HFF-Myc (cell line): ENCODE measurements around the gene PTPRN2.
A peak's percentile ranks its signal among the peaks of the same experiment; 100 is the strongest.

Experiments used
- DNase-seq: peaks from one replicate; pipeline ENCODE4 v3.0.0-alpha.2; 2011; ENCODE audit warnings: low read depth; ENCODE audit errors: extremely low read depth
- H3K4me3 ChIP-seq: replicated peaks from 2 replicates; pipeline ENCODE4 v1.5.1; 2011; ENCODE audit warnings: low read depth, mild to moderate bottlenecking, control low read depth, low read length
- TF ChIP-seq, protein P1 (sequence below): IDR thresholded peaks from 2 replicates; pipeline ENCODE4 v1.5.1; 2012; ENCODE audit warnings: mild to moderate bottlenecking, low read depth, low read length, control low read depth; ENCODE audit errors: missing control alignments

PTPRN2 gene

DNA sequence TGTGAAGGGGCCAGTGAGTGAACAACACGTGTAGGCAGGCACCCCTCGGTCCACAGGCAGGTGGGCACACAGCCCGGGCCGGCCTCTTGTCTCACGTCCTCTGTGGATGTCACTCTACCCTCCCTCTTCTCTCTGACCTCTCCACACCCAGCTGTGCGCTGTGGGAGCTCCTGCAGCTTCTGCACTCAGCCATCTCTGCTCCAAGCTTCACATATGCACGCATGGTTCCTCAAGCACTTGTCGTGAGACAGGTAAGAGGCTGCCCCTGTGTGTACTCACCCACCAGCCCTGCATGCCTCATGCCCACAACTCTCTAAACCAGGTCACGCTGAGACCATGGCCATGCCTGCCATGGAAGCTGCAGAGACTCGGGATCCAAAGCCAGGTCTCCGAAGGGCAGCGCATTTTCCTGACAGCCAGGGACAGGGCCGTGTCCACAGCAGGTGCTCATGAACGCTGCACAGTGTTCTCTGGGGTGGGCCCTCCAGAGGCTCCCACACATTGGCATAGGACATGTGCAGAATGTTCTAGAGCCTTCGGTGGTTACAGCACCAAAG, 477.5 kb downstream of the PTPRN2 start:
- TF ChIP-seq, protein P1, sequence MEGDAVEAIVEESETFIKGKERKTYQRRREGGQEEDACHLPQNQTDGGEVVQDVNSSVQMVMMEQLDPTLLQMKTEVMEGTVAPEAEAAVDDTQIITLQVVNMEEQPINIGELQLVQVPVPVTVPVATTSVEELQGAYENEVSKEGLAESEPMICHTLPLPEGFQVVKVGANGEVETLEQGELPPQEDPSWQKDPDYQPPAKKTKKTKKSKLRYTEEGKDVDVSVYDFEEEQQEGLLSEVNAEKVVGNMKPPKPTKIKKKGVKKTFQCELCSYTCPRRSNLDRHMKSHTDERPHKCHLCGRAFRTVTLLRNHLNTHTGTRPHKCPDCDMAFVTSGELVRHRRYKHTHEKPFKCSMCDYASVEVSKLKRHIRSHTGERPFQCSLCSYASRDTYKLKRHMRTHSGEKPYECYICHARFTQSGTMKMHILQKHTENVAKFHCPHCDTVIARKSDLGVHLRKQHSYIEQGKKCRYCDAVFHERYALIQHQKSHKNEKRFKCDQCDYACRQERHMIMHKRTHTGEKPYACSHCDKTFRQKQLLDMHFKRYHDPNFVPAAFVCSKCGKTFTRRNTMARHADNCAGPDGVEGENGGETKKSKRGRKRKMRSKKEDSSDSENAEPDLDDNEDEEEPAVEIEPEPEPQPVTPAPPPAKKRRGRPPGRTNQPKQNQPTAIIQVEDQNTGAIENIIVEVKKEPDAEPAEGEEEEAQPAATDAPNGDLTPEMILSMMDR: no peak
- no peak for DNase-seq
- H3K4me3 ChIP-seq: no peak overlapping the region

GRCh38 chr7:158109364-158110033, 478.1 kb downstream of the PTPRN2 start:
- DNase-seq: peak; percentile 2
- TF ChIP-seq, protein P1: no peak
- H3K4me3 ChIP-seq: no peak overlapping the region

DNA sequence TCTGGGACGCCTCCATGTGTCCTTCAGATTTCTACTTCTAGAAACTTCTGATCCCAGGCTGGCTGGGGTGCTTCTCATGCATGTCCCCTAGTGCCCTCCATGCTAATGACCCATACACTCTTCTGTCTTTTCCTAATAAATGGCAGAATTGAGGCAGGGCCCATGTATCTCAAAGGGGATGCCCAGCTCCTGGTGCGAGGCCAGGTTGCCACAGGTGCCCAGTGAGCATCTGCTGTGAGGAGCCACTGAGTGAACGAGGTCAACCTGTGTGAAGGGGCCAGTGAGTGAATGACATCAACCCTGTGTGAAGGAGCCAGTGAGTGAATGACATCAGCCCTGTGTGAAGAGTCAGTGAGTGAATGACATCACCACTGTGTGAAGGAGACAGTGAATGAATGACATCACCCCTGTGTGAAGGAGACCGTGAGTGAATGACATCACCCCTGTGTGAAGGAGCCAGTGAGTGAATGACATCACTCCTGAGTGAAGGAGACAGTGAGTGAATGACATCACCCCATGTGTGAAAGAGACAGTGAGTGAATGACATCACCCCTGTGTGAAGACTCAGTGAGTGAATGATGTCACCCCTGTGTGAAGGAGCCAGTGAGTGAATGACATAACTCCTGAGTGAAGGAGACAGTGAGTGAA, 478.9 kb downstream of the PTPRN2 start:
- H3K4me3 ChIP-seq: no peak overlapping the region
- no peak for DNase-seq
- TF ChIP-seq, protein P1: no peak

- no peak for DNase-seq
- H3K4me3 ChIP-seq: no peak overlapping the region
- TF ChIP-seq, protein P1: no peak
Observed at GRCh38 chr7:158107806-158108205, 479.8 kb downstream of the PTPRN2 start.

GRCh38 chr7:158106272-158106671, 481.4 kb downstream of the PTPRN2 start:
- no peak for DNase-seq
- H3K4me3 ChIP-seq: no peak overlapping the region
- TF ChIP-seq, protein P1: no peak

- no peak overlapping the region for H3K4me3 ChIP-seq
- TF ChIP-seq, protein P1: no peak
- DNase-seq: no peak
Observed at GRCh38 chr7:158103378-158103777, 484.2 kb downstream of the PTPRN2 start.

DNA sequence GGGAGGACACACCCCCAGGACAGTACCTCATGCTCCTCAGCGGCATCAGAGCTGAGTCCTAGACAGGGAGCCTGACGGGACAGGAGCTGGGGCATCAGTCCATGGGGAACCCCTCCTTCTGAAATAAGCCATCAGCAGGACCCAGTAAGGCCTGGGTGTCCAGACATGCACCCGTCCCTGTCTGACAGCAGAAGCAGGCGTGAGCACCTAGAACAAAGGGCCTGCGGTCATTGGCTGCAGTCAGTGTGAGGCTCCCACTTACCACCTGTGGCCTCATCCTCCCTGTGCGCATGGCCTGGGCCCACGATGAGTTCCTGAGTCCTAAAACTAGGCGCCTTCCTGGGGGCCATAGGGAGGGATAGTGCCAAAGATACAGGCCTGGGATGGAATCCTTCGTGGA, 484.7 kb downstream of the PTPRN2 start:
- H3K4me3 ChIP-seq: no peak overlapping the region
- TF ChIP-seq, protein P1: no peak
- DNase-seq: no peak
